Cardiac septum (tissue), 1 donor: ENCODE measurements around the gene GCN1. TPM values are rescaled to one million over a fixed set of nuclear protein-coding genes. Genes with fewer than 3 reads are reported as not detected.

Source experiments
- DNase-seq: peaks from one replicate; pipeline ENCODE4 v3.0.0-alpha.2; 2020; ENCODE audit warnings: low spot score
- intact Hi-C: fragments of 100-400 bp; cut with DNase I; formaldehyde crosslinking; loops from one replicate; pipeline ENCODE4 v1.14.0; 2022
- total RNA-seq: library from RNA; stranded (reverse); fragmentation: NEBNext Ultra II Directional; extraction: Animal tissue kit (Norgen Biotek cat#: 25700); gene quantifications from one replicate; pipeline ENCODE4 v1.2.1, GENCODE V29; 2021
- donor health status: DM: no; HTN: no; CAD: no.

GCN1 gene
- total RNA-seq, 1 donor from 2014 or later, result 39.8 TPM

DNA sequence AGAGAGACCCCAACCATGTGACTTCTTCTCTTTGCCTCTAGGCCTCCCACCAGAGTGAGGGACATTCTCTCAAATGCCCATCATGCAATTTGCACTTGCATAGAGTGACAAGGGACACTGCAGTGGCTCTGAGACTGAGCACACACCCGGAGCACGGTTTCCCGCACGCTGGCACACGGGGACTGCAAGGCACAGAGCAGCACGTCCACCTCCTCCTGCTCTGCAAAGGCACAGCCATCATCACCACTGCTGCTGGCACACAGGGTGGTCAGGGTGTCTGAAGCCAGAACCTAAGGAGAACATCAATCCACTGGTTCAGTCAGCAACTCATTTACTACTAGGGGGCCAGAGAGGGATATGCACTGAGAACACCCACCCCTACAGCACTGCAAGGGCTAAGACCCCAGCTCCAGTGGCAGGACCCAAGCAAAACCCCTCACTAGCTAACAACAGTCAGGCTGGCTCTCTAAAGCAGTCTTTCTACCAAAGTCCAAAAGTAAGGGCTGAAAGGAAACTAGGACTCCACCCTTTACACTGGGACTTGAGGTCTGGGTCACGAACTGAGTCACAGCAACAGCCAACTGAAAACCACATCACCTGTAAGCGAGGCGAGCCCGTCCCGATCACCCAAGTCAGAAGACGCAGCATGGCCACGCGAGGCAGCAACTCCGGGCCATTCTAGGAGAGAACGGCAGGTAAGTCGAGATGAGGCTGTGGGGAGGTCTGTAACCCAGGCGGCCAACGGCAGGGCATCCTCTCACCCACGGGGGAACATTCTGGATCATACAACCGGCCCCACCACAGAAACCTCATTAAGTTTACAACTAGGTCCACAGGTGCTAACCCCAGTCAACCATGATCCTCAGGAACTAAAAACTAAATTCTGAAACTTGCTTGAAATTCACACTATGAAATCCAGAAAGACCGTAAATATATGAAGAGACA lies 37.9 kb downstream of the GCN1 start:
- DNase-seq, result no peak
- intact Hi-C loops, result no loop called here

DNA sequence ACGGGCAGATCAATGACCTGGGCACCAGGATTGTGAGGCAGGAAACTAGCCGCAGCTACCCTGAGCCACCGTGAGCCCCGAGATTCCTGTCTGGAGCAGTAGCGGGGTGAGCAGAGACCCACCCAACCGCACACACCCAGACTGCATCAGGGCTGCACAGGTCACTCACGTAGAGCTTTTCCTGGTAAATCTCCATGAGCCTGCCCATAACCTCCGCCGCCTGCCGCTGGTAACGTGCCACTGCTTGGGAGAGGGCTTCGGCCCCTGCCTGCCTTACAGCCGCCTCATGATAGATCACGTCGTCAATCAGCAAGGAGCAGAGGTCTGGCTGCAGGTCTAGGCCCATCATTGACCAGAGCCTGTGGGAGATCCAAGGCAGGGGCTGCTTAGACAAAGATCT lies 39.4 kb downstream of the GCN1 start:
- intact Hi-C loops, result no loop called here
- DNase-seq, result no peak

- intact Hi-C loops, result no loop called here
Measured at GRCh38 chr12:120150919-120151525, 43.5 kb downstream of the GCN1 start.

GRCh38 chr12:120148011-120148410 lies 46.5 kb downstream of the GCN1 start:
- no peak for DNase-seq
- intact Hi-C loops, result no loop called here

More at GRCh38 chr12:120150919-120151525, 43.5 kb downstream of the GCN1 start:
- no peak for DNase-seq

GRCh38 chr12:120145164-120145563 lies 49.4 kb downstream of the GCN1 start:
- intact Hi-C loops, result no loop called here
- DNase-seq, result no peak

DNA sequence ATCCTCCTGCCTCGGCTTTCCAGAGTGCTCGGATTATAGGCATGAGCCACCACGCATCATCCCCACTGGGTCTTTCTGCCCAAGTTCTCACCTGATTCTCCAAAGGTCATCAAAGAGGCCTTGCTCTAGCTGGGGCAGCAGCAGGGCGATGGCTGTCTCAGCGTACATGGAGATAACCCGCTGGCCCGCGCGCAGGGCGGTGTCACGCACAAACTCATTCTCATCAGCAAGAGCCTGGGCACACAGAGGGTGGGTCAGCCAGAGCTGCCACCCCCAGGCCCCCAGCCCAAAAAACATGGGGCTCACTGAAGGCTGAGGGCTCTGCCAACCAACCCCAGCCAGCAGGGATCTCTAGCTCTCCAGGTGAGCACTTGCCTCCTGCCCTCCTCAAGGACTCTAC lies 50.3 kb downstream of the GCN1 start:
- intact Hi-C loops, result no loop called here
- DNase-seq, result no peak

- intact Hi-C loops, result no loop called here
- no peak for DNase-seq
Measured at GRCh38 chr12:120142231-120142877, 52.2 kb downstream of the GCN1 start.

DNA sequence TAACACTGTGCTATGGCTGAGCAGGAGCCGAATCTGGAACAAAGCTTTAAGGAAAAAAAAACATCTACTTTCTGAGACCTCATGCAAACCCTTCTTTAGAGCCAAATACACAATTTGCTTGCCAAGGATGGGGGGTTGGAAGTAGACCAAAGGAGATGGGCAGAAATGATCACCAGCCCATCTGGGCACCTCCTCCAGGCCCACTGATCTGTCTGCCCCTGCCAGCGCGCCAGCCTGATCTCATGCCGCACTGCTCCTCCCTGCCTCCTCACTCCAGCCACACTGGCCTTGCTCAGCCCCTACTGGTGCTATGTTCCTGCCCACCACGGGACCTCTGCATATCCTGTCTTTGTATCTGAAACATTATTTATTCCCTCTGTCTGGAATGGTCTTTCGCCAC lies 53.2 kb downstream of the GCN1 start:
- DNase-seq, result no peak
- intact Hi-C loops, result no loop called here

DNA sequence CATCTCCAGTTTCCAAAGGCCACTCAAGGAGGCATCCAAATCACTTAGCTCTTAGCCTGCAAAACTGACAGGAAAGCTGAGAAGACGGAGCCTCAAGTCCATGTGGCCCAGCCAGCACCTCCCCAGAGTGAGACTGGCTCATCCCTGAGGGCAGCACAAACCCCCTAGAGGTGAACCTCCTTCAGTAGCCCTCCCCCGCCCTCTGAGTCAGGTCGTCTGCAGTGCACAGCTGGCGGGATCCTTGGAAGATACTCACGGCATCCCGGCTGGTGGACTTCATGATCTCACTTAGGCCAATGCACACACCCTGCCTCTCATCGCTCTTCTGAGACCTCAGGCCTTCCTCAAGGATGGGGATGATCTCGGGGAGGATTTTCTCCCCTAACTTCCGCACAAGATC lies 53.9 kb downstream of the GCN1 start:
- intact Hi-C loops, result no loop called here
- no peak for DNase-seq

- intact Hi-C loops, result no loop called here
- no peak for DNase-seq
Measured at GRCh38 chr12:120139958-120140357, 54.6 kb downstream of the GCN1 start.

GRCh38 chr12:120138366-120138765 lies 56.1 kb downstream of the GCN1 start:
- no peak for DNase-seq
- intact Hi-C loops, result no loop called here

DNA sequence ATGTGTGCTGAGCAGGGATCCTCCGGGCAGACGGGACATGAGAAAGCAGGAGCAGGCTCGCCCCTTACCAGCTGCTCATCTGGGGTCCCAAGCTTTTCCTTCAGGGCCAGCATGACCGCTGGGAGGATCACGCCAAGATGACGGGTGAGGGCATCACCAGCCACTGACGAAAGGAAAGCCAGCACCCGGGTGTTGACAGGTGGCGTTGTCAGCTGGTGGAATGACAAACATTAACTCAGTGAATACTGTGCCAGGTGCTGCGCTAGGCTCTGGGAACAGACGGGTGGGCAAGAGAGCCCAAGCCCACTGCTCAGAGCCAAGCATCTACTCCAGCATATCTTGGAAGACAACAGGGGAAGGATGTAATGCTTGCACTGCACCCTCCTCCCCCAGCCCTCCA lies 56.7 kb downstream of the GCN1 start:
- intact Hi-C loops, result no loop called here
- no peak for DNase-seq

- intact Hi-C loops, result no loop called here
- no peak for DNase-seq
Measured at GRCh38 chr12:120136093-120136770, 58.3 kb downstream of the GCN1 start.

DNA sequence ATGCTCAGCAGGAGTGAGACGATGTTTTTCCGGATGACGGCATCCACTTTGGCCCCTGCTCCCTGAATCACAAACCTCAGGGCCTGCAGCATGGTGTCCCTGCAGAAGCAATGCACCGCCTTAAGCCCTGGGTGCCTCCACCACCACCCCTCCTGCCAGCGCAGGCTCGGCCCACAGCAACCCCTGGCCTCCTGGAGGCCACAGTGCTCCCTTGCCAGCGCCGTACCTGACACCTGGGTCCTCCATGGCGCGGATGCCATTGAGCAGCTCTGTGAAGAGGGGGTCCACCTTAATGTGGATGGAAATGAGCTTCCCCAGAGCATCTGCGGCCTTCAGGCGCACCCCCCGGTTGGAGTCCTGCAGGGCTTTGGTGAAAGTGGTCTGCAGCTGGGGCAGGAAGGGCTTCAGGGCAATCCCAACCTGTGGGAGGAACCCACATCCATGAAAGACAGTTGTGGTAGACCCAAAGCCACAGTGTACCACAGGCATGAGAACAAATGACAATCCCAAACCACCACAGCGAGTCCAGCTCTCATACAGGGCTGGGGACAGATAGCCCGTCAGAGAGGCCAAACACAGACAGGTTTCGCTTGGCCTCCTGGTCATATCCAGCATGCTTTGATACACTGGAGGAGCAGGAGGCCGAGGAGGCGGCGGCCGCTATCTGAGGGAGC lies 60.1 kb downstream of the GCN1 start:
- no peak for DNase-seq

DNA sequence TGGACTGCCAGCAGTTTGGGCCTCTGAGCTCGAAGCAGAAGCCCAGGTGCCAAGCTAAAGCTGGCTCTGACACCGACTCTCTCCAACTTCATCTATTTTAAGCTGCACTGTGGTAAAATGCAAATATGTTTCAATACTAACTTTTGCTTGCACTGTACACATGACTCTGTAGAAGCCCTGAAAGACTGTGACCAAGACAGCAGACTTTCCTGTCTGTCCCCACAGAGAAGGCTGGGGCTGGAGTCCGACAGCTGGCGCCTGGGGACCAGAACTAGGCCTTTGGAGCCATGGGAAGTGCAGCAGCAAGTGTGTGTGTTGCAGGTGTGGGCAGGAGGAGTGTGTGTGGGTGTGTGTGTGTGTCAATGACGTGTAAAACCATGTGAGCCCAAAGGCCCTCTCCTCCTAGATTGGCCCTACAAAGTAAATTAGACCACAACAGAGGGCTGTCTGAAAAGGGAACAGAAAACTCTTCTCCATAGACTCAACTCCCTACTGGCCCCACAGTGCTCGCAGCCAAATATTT lies 61.6 kb downstream of the GCN1 start:
- no peak for DNase-seq
- intact Hi-C loops, result no loop called here

More for the DNA sequence above, 60.1 kb downstream of the GCN1 start:
- intact Hi-C loops, result no loop called here

DNA sequence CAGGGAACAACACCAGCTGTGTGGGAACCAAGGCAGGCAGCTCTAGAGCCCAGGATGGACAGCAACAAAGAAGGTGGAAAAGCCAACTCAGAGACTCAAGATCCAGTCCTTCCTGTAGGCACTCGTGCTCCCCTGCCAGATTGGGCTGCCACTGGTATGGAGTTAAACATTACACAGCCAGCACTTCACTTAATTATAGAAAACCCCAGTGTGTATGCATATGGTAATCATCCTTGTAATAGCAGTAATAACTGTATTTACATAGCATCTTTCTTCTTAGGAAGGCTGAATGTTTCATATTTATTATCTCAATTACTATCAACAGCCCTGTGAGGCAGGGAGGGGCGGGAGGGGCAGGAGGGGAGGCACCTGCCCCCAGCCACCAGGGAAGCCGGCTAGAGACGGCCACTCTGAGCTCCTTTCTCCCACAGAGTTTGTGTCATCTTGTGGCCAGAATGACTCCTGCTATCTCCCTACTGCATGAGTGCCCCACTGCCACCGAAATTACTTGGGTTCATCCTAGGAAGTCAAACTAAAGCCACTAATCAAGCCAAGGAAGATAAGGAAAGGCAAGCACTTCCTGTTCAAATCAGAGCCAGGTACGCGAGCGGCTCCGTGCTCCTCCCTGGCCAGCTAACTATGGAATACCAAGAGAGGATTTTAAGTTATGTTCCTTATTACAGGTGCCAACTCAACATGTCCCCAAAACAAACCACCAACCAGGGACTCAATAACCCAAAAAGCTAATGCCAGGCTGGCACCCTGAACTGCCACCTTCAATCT lies 62.3 kb downstream of the GCN1 start:
- intact Hi-C loops, result no loop called here
- no peak for DNase-seq

- no peak for DNase-seq
- intact Hi-C loops, result no loop called here
Measured at GRCh38 chr12:120131116-120131515, 63.4 kb downstream of the GCN1 start.

DNA sequence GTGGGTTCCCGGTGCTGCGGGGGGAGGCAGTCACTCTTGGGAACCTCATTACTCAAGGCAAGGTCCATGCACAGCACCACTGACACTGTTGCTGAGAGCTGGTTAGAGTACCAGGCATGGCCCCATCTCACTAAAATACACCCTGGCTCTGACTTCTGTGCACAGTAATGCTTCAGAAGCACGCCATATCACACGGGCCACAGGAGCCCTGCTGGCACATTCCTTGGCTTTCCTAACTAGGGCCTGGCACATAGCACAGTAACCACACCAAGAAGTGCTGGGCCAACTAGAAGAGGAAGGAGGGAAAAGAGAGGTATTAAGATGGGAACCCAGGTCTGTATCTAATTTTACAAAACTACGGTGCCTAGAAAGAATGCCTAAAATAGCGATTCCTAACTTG lies 64.5 kb downstream of the GCN1 start:
- no peak for DNase-seq
- intact Hi-C loops, result no loop called here

- no peak for DNase-seq
Measured at GRCh38 chr12:120126635-120127005, 67.9 kb downstream of the GCN1 start.

More at GRCh38 chr12:120126635-120127005, 67.9 kb downstream of the GCN1 start:
- intact Hi-C loops, result no loop called here
